NCI-H446 treated with DMSO at 0.1 percent for 48 hours (cell line): ENCODE data around the gene SPART.
"Not testable (repeated sequence)": the region's sequence is repeated elsewhere in the genome, so short reads cannot be mapped to it uniquely, and the experiment has no call there.

Experiments
- DNase-seq: peaks from one replicate; lab custom pipeline; 2025; lab: John Stamatoyannopoulos, UW

SPART gene

GRCh38 chr13:36353001-36353400 lies 6.8 kb upstream of the SPART start:
- no peak for DNase-seq

DNA sequence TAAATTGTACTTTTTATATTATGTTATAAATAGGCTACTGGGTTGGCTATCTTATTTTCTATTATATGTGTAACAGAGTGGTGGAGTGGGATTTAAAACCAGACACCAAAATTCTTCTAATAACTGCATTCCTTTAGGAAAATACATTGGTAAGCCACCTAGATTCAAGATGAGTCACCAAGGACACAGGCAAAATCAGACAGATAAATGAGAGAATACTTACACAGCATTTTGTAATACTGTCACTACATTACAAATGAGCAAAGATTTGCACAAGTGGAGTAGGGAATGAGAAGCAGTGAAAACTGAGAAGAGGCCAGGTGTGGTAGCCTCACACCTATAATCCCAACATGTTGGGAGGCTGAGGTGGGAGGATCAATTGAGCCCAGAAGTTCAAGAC lies 6.2 kb upstream of the SPART start:
- no peak for DNase-seq

DNA sequence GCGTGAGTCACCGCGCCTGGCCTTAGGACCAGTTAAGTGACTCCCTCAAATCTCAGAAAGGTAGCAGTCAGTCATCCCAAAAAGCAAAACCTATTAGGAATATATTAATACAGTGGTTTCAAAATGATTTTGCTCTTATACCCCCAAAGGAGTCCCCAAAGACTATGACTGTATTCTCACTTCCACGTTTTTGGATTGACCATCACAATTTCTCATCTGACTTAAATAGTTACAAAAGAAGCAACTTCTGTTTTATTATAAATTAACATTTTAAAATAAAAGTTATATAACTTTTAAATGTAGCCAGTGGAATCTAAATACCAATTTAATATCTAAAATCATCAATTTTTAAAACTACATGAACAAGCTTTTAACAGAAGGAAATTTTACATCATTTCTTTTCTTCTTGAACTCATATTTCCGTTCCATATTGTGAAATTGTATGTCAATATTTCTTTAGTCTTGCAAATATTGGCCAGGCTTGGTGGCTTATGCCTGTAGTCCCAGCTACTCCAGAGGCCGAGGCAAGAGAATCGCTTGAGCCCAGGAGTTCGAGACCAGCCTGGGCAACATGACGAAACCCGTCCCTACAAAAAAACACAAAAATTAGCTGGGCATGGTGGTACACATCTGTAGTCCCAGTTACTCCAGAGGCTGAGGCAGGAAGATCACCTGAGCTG lies 1.5 kb upstream of the SPART start:
- no peak for DNase-seq

DNA sequence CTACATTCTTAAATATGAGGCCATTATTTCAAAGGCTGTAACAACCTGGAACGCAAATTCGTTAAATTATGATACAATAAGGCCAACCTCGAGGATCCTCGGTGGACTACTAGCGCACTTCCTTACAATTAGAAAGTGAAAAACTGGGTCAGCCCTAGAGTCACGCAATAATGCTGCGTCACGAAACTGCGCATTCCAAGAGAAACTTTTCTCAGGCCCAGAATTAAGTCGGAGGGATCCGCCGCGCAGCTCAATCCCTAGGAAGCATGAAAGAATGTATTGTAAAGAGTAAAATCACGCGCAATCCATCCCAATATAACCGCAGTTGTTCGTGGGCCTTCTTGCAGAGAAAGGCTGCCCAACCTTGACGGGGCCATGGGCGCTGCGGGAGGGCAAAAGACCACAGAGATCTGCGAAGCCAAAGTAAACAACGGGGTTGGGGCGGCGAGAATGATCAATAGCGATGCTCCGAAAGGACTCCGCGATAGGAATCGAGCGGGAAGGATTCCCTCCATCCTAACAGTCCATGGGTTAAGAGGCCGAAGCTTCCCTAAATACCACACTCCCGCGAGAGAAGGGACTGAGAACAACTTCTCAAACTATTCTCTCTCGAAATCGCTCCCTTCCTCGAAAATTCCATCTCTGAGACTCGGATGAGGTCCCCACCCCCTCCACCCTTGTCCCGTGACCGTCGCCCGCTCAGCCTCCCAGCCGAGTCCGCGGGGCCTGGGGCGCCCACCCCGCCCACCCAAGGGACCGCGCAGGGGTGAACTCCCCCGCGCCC lies 564 bp downstream of the SPART start:
- DNase-seq = peak; percentile 39

- DNase-seq = no peak
Measured at GRCh38 chr13:36344886-36345437, 1.2 kb downstream of the SPART start.

- no peak for DNase-seq
Measured at GRCh38 chr13:36344173-36344572, 2.0 kb downstream of the SPART start.

GRCh38 chr13:36343766-36344165 lies 2.4 kb downstream of the SPART start:
- no peak for DNase-seq

GRCh38 chr13:36342715-36343114 lies 3.5 kb downstream of the SPART start:
- DNase-seq = no peak

GRCh38 chr13:36341718-36342117 lies 4.5 kb downstream of the SPART start:
- no peak for DNase-seq

GRCh38 chr13:36339600-36340155 lies 6.5 kb downstream of the SPART start:
- no peak for DNase-seq

DNA sequence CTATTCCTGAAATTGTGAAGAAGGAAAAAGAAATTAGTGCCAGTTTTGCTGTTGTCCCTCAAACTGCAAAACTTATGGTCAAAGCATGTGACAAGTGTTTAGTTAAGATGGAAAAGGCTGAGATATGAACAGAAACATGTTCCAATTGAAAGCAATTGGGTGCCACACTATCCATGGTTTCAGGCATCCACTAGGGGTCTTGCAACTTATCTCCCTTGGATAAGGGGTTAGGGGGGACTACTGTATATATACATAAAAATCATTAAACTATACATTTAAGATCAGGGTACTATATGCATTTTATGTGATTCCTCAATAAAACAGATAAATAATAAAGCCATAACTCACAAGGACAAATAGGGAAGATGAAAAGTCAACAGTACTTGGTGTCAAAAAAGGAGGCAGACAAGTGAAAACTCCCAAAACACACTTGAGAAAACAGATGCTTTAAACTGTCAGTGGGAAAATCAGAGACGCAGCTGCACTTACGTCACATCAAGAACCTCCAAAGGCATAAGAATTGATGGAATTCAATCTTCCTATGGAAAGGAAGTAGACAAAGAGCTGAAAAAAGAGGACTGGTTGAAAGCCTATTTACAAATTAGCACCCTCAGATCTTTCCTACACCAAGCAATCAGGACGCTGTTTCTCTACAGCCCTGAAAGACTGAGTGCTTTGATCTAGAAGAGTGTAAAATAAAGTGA lies 8.1 kb downstream of the SPART start:
- no peak for DNase-seq

- DNase-seq = no peak
Measured at GRCh38 chr13:36332986-36333385, 13.2 kb downstream of the SPART start.

DNA sequence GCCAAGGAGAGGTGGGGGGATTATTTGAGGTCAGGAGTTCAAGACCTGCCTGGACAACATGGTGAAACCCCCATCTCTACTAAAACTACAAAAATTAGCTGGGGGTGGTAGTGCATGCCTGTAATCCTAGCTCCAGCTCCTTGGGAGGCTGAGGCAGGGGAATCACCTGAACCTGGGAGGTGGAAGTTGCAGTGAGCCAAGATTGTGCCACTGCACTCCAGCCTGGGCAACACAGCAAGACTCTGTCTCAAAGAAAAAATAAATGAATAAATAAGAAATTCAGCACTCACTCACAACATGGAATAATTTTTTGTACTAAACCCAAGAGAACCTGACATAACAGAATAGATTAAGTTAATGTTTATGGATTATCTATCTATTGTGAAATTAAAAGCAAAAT lies 13.9 kb downstream of the SPART start:
- not testable (repeated sequence) for DNase-seq

- no peak for DNase-seq
Measured at GRCh38 chr13:36331280-36331679, 14.9 kb downstream of the SPART start.

DNA sequence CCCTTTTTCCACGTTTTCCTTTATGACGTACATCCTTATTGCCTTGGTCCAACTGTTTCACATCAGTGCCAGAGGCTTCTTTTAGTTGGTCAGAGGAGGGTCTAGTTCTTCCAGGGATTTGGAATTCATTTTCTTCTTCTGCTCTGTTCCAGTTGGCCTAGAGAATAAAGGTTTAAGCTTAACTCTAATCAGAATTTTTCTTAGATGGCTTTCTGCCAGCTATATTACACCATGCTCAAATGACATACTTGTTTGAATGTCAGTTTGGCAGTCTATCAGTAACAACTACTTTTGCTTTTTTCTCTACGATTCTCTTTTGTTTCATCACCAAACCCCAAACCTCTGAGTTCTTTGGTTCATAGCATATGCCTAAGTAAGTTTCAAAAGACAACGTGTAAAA lies 16.8 kb downstream of the SPART start:
- DNase-seq = no peak

GRCh38 chr13:36328821-36329220 lies 17.4 kb downstream of the SPART start:
- DNase-seq = no peak

DNA sequence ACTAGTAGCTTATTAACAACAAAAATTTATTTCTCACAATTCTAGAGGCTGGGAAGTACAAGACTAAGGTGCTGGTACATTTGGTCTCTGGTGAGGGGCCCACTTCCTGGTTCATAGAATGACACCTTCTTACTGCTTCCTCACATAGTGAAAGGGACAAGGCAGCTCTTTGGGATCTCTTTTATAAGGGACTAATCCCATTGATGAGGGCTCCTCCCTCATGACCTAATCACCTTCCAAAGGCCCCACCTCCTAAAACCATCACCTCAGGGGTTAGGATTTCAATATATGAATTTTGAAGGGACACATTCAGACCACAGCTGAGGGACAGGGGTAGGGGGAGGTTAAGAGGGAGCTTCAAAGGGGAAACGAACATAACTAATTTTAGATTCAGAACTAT lies 20.3 kb downstream of the SPART start:
- no peak for DNase-seq

GRCh38 chr13:36324881-36325280 lies 21.3 kb downstream of the SPART start:
- DNase-seq = not testable (repeated sequence)

GRCh38 chr13:36323951-36324566 lies 22.1 kb downstream of the SPART start:
- DNase-seq = no peak

DNA sequence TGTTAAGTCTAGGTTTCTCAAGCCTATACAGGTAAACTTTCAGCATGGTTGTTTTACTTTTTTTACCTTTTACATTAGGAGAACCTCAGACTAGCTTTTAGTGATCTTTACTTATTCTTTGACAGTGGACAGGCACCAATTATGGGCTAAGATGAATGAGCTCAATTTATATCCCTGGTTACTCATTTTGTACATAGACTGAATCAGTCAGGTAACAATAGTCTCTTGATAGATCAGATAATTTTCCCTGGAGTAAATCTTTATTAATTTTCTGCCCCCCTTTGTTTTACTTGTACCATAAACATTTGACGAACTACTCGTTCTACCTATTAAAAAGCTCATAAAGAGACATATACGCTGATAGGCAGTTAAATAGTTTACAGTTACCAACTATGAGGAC lies 22.8 kb downstream of the SPART start:
- no peak for DNase-seq

- not testable (repeated sequence) for DNase-seq
Measured at GRCh38 chr13:36319793-36320192, 26.4 kb downstream of the SPART start.
